Daoy (cell line): ENCODE results near the gene VPS25. TPM values are rescaled to one million over a fixed set of nuclear protein-coding genes. Genes with fewer than 3 reads are reported as not detected.
"Not testable (repeated sequence)": the region's sequence is repeated elsewhere in the genome, so short reads cannot be mapped to it uniquely, and the experiment has no call there.

Experiments used
- DNase-seq: peaks from one replicate; pipeline ENCODE4 v3.0.0-alpha.2; 2015; ENCODE audit warnings: low read depth
- total RNA-seq: library from RNA; depleted of rRNA; stranded (reverse); fragments of >200 nt; shearing (Covaris generic); gene quantifications from 2 replicates; pipeline ENCODE4 v1.2.3, GENCODE V29; 2014; rRNA removed

Gene VPS25
- 60.7 and 69.9 TPM in 2 replicates for total RNA-seq

- peak; percentile 83 for DNase-seq
Observed at GRCh38 chr17:42773290-42774035, at the start of gene VPS25. TSS of gene VPS25 (plus strand) at chr17:42773449. CDS start at chr17:42773476, 27 bp downstream.

DNA sequence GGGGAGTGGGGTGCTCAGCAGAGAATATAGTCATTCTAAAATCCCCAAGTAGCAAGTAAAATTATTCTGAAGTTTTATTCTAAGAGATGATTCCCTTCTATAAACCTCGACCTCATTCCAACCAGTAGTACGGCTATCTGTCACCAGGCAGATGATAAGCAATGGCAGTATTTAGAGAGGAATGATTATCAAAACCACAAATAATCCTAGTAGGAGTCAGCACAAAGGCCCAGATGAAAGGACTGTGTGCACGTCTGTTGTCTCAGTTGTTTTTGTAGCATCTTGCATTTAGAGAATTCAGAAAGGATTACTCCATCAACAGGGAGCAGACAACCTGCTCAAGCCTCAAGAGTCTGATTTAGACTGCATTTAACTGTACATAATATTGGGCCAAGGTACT, 49.6 kb upstream of the VPS25 start:
- no peak for DNase-seq

DNA sequence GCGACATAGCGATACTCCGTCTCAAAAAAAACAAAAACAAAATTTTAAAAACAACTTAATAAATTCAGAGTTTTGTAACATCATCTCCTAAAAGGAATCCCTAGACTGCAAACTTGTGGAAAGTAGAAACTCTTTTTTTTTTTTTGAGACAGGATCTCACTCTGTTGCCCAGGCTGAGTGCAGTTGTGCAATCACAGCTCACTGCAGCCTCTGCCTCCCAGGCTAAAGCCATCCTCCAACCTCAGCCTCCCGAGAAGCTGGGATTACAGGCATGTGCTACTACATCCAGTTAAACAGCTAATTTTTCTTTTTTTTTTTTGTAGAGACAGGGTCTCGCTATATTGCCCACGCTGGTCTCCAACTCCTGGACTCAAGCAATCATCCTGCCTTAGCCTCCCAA, 48.1 kb upstream of the VPS25 start:
- no peak for DNase-seq

- DNase-seq = no peak
Observed at GRCh38 chr17:42740699-42741098, 32.5 kb upstream of the VPS25 start.

DNA sequence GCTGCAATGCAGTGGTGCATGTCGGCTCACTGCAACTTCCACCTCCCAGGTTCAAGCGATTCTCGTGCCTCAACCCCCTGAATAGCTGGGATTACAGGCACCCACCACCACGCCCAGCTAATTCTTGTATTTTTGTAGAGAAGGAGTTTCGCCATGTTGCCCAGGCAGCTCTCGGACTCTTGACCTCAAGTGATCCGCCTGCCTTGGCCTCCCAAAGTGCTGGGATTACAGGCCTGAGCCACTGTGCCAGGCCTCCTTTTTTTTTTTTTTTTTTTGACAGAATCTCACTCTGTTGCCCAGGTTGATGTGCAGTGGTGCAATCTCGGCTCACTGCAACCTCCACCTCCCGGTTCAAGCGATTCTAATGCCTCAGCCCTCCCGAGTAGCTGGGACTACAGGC, 30.3 kb upstream of the VPS25 start:
- not testable (repeated sequence) for DNase-seq

- no peak for DNase-seq
Observed at GRCh38 chr17:42743595-42744282, 29.5 kb upstream of the VPS25 start.

GRCh38 chr17:42744283-42744805, 28.9 kb upstream of the VPS25 start:
- DNase-seq = peak; percentile 62

DNA sequence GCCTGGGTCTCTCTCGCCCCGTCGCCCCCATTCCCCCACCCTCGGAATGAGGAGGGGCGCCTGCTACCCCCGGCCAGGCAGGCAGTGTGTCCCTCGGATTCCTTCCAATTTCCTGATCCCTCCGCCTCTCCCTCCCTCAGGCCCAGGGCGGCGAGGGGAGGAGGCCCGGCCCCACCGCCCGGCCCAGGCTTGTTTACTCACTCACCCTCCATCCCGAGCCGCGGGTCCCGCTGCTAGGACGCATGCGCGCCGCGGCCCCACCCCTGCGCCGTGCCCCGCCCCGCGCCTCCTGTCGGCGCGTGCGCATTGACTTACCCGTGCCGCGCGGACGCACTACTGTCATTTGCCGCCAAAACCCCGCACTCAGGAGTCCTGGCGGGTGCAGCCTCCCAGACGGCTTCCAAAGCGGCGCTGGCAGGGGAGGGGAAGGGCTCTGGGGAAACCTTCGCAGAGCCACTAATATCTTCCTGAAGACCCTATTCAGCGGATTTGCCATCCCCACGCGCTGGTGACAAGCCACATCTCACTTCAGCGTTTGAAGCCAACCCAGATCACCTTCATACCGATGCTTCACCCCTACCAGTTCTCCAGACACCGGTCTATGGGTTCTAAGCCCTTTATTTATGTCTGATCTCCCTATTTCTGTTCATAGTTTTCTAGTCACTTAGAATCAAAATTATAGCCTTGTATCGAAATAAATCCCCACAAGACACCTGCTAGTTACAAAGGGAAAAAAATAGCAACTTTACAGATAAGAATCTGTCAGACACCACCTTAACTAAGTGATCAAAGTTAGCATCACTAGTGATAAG, 28.2 kb upstream of the VPS25 start, which contains the start of gene EZH1:
TSS of gene EZH1 (minus strand) at position 235 of the 812 bp plus-strand sequence. CDS start 16,099 bp downstream, outside the sequence.
- peak; percentile 94 for DNase-seq

- DNase-seq = no peak
Observed at GRCh38 chr17:42748202-42748907, 24.9 kb upstream of the VPS25 start.

DNA sequence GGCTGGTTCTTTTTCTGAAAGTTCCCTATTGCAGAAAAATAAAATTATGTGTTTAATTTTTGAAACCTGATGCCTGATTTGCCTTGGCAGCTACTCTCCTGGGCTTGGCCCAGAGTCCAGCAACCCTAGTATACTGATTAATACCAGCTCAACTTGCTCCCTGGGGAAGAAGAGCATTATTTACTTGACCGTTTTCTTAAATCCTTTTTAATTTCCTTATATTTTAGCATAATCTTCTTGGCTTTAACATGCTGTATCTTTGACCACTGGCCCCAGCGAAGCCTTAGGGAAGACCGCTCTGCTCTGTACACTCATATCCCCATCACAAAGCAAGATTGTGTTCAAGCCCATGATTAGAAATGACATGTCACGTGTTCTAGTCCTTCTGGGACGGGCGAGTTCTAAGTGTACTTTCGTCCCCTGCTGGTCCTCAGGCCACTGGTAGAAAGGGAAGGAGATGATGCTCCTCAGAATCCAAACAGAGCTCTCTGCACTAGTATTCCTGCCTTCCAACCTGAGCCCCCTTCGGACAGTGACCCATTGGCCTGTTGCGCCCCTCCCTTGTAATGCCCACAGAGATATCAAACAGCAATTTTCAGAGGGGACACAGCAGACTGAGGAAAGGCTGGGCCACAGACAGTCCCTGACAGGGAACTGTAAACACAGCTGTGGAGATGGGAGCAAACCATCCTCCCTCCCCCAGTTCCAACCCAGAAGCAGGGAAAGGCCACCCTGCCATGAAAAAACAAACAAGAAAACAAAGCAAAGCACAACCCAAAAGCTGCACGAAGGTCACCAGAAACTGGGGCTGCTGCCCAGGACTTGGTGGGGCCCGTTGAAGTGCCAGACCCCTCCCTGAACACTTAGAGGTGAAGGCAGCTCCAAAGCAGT, 24.1 kb upstream of the VPS25 start:
- no peak for DNase-seq

DNA sequence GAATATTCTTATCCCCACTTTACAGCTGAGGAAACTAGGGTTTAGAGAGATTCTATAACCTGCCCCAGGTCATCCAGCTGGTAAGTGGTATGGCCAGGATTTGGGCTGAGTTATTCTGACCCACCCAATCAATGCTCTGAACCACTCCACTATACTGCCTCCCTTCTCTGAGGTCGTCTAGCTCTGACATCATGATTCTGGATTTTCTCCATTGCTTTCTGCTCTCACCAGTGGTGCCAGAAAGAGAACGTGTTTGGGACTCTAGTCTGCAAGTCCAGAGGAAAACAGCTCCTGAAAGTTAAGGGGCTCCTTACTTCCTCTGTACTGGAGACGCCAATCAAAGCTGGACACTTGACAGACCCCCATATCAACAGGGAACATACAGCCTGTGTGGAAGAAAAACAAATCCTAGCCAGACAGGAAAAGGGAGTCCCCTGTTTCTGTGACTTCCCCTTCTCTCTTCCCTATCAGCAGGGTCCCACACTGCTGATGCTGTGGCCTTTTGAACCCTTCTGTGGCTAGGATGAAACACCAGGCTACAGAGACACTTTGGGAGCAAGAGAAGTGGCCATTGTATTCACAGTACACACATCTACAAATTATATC, 22.4 kb upstream of the VPS25 start:
- no peak for DNase-seq

- no peak for DNase-seq
Observed at GRCh38 chr17:42751628-42752027, 21.6 kb upstream of the VPS25 start.

DNA sequence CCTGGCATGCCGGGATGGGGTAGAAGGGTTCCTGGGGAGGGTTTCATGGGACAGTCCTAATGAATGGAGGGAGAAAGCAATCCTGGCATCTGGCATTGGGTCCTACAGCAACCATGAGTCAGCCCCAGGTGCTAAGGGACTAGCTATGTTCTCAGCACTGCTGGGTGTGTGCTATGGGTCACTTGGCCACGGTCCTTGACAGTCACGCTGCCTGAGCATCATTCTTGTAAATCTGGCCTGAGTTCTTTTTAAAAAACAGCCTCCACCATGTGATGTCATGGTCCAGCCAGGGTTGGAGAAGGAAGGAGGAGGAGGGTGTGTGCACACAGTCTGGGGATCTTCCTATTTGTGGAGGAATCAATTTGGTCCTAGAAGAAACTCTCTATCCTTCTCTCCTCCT, 18.5 kb upstream of the VPS25 start:
- peak; percentile 32 for DNase-seq

DNA sequence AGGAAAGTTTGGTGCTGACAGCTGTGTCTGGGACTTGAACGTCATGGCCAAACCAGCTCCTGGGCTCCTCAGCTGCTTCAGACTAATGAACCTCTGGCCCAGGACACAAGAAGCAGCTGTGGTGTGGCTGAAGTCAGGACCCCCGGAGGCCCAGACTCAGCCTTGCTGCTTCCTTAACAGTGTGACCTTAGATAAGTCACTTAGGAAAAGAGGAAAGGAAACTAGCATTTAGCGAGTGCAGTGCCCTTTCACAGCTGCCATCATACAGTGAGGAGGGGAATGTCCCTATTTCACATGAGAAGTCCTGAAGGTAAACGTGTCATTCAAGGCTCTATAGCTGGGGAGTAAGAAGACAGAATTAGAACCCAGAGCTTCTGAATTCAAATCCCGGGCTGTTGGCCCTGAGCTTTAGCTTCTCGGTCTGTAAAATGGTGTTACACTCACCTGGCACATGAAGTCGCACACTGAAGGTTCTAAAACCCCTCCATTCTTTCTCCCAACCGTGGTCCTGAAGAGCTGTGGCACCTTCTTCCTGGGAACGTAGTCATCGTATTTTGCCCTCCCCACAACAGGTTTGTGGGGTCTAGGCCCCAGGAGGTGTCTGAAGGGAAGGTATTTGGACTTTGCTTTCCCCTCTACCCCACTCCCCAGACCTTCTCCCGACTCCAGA, 13.1 kb upstream of the VPS25 start:
- no peak for DNase-seq

- peak; percentile 38 for DNase-seq
Observed at GRCh38 chr17:42760652-42761581, 12.3 kb upstream of the VPS25 start, which contains the start of gene RAMP2. TSS of gene RAMP2 (plus strand) at chr17:42761227. CDS start at chr17:42761262, 35 bp downstream.

DNA sequence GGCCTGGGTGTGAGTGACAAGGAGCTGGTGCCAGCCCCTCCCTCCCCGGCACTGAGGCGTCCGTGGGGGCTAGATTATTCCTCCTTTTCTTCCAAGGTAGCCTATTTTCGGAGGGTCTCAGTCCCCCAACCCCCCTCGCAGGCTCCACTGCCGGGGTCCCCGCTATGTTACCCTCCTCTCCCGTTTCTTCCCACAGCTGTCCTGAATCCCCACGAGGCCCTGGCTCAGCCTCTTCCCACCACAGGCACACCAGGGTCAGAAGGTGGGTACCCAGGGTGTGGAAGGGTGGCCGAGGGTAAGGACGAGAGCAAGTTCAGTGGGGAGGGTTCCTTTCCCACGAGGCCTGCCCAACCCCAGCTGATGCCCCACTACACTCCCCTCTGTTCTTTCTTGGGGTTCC, 11.6 kb upstream of the VPS25 start:
- no peak for DNase-seq

GRCh38 chr17:42766124-42766523, 7.1 kb upstream of the VPS25 start:
- no peak for DNase-seq

- DNase-seq = no peak
Observed at GRCh38 chr17:42767512-42767911, 5.7 kb upstream of the VPS25 start.
